CD14-positive monocyte (primary cell): Measurements from ENCODE around the gene GFI1B. TPM values are rescaled to one million over a fixed set of nuclear protein-coding genes. Genes with fewer than 3 reads are reported as not detected.
"Not testable (repeated sequence)": the region's sequence is repeated elsewhere in the genome, so short reads cannot be mapped to it uniquely, and the experiment has no call there.

Source experiments
- DNase-seq, 3 donors: peaks; one replicate each; pipeline ENCODE4 v3.0.0-alpha.2; 2011 to 2022
- H2AFZ ChIP-seq: 2 replicates; pipeline ENCODE4 v1.6.0; 2012; ENCODE audit warnings: mild to moderate bottlenecking, low read depth, low read length, inconsistent platforms; ENCODE audit not compliant: insufficient read depth, poor library complexity, severe bottlenecking
- H3K27ac ChIP-seq, 2 donors: 1 replicate in 1 of 2; 2 replicates in 1 of 2; pipeline ENCODE4 v1.5.1; 2012 to 2013; ENCODE audit warnings: low read length in 2 of 2, control low read depth in 1 of 2, inconsistent platforms in 1 of 2, low read depth in 1 of 2, mild to moderate bottlenecking in 1 of 2
- H3K27me3 ChIP-seq, 2 donors: one replicate each; pipeline versions ENCODE4 v1.6.0 to v1.6.1; 2011 to 2013; ENCODE audit warnings: low read length in 2 of 2; ENCODE audit not compliant: control insufficient read depth in 2 of 2, insufficient read depth in 2 of 2
- H3K36me3 ChIP-seq, 2 donors: replicated peaks in 1 of 2; 1 replicate in 1 of 2; 2 replicates in 1 of 2; pipeline versions ENCODE4 v1.5.1 to v1.6.1; 2012 to 2013; ENCODE audit warnings: low read length in 2 of 2, control low read depth in 1 of 2, inconsistent platforms in 1 of 2, mild to moderate bottlenecking in 1 of 2; ENCODE audit not compliant: insufficient read depth in 2 of 2, control insufficient read depth in 1 of 2
- H3K4me1 ChIP-seq, 2 donors: 1 replicate in 1 of 2; 2 replicates in 1 of 2; pipeline versions ENCODE4 v1.5.1 to v1.6.1; 2012 to 2013; ENCODE audit warnings: low read length in 2 of 2, control low read depth in 1 of 2, inconsistent platforms in 1 of 2, mild to moderate bottlenecking in 1 of 2, moderate library complexity in 1 of 2; ENCODE audit not compliant: insufficient read depth in 2 of 2, control insufficient read depth in 1 of 2
- H3K4me2 ChIP-seq: replicated peaks from 2 replicates; pipeline ENCODE3; 2012; ENCODE audit warnings: low read length, moderate library complexity, mild to moderate bottlenecking; ENCODE audit not compliant: poor library complexity, severe bottlenecking; ENCODE audit errors: extremely low read depth
- H3K4me3 ChIP-seq, 3 experiments: fragments of 200-600 bp in 1 of 3; sonication (generic) in 1 of 3; replicated peaks in 1 of 3; 1 replicate in 2 of 3; 2 replicates in 1 of 3; pipeline ENCODE4 v1.5.1; 2011 to 2013; ENCODE audit warnings: low read length in 3 of 3, mild to moderate bottlenecking in 3 of 3, control low read depth in 2 of 3, low read depth in 2 of 3, inconsistent platforms in 1 of 3, moderate library complexity in 1 of 3
- H3K79me2 ChIP-seq: 2 replicates; pipeline ENCODE4 v1.6.0; 2012; ENCODE audit warnings: mild to moderate bottlenecking, control low read depth, inconsistent platforms, low read length, moderate library complexity; ENCODE audit not compliant: insufficient read depth
- H3K9ac ChIP-seq: 2 replicates; pipeline ENCODE4 v1.6.0; 2017; ENCODE audit warnings: low read length, mild to moderate bottlenecking; ENCODE audit not compliant: insufficient read depth, poor library complexity, severe bottlenecking
- H3K9me3 ChIP-seq, 2 donors: replicated peaks in 1 of 2; 1 replicate in 1 of 2; 2 replicates in 1 of 2; pipeline versions ENCODE4 v1.5.1 to v1.6.1; 2012 to 2013; ENCODE audit warnings: low read length in 2 of 2, control low read depth in 1 of 2; ENCODE audit not compliant: control insufficient read depth in 1 of 2, insufficient read depth in 1 of 2
- H4K20me1 ChIP-seq: 2 replicates; pipeline ENCODE4 v1.6.0; 2012; ENCODE audit warnings: mild to moderate bottlenecking, low read length, control low read depth, moderate library complexity; ENCODE audit not compliant: insufficient read depth
- H3K27ac Mint-ChIP-seq, 7 donors: one replicate each; pipeline ENCODE4 v1.8.0; 2020; ENCODE audit warnings: mild to moderate bottlenecking in 7 of 7, mixed read lengths in 7 of 7, moderate library complexity in 6 of 7, inconsistent platforms in 2 of 7
- H3K27me3 Mint-ChIP-seq, 3 donors: one replicate each; pipeline ENCODE4 v1.8.0; 2021 to 2022; ENCODE audit warnings: low read depth in 3 of 3, mild to moderate bottlenecking in 3 of 3, mixed read lengths in 3 of 3, moderate library complexity in 3 of 3, inconsistent platforms in 1 of 3
- H3K36me3 Mint-ChIP-seq, 2 donors: one replicate each; pipeline ENCODE4 v1.8.0; 2020; ENCODE audit warnings: mixed read lengths in 2 of 2, inconsistent platforms in 1 of 2, mild to moderate bottlenecking in 1 of 2
- H3K4me1 Mint-ChIP-seq: one replicate; pipeline ENCODE4 v1.8.0; 2020; ENCODE audit warnings: mild to moderate bottlenecking, mixed read lengths
- H3K4me3 Mint-ChIP-seq, 2 donors: one replicate each; pipeline ENCODE4 v1.8.0; 2020; ENCODE audit warnings: mild to moderate bottlenecking in 2 of 2, mixed read lengths in 2 of 2, moderate library complexity in 1 of 2
- H3K9me3 Mint-ChIP-seq, 7 donors: one replicate each; pipeline ENCODE4 v1.8.0; 2020 to 2022; ENCODE audit warnings: mixed read lengths in 7 of 7, mild to moderate bottlenecking in 6 of 7, moderate library complexity in 6 of 7, inconsistent platforms in 2 of 7
- CTCF ChIP-seq: fragments of 200-600 bp; IDR thresholded peaks from one replicate; pipeline ENCODE4 v1.8.0; 2022; ENCODE audit warnings: antibody characterized with exemption, mild to moderate bottlenecking
- WGBS: methylation state at CpG from one replicate; pipeline ENCODE4 v1.1.5; 2013; ENCODE audit warnings: missing lambda C conversion rate; ENCODE audit not compliant: insufficient coverage; 5-methylcytosine and 5-hydroxymethylcytosine counted together
- intact Hi-C, 2 donors: fragments of 100-400 bp; cut with micrococcal nuclease; formaldehyde crosslinking; loops; one replicate each; pipeline versions ENCODE4 v1.15.0 to v1.15.1; 2023
- polyA plus RNA-seq, 3 donors: library from polyadenylated mRNA; depleted of rRNA in 1 of 3; unstranded in 2 of 3; stranded (reverse) in 1 of 3; fragments of 300-500 nt in 2 of 3; fragments of >200 nt in 1 of 3; fragmentation: Illumina TruSeq in 2 of 3; gene quantifications; 1 replicate in 2 of 3; 2 replicates in 1 of 3; pipeline ENCODE4 v1.2.3, GENCODE V29; 2012 to 2021

The GFI1B gene
- polyA plus RNA-seq, 3 donors: 0.06 to 0.39 (median 0.21) TPM

- TF ChIP-seq CTCF: no peak
- Histone ChIP-seq H3K9me3 (no peaks in the 10 kb centered on the region), H4K20me1 (no peaks in the 10 kb centered on the region), H3K27ac (no peak overlapping the region), H3K4me3 (no peak overlapping the region), H3K27me3 (peaks cover 0 to 3% of the 10 kb centered on the region in 2 donors), H2AFZ (no peak overlapping the region), H3K9ac (no peak overlapping the region), H3K4me2 (no peak overlapping the region), H3K36me3 (no peaks in the 10 kb centered on the region), H3K4me1 (peaks cover 7 to 8% of the 10 kb centered on the region in 2 donors), H3K79me2 (no peaks in the 10 kb centered on the region)
- no peak overlapping the region for H3K4me3 Mint-ChIP-seq
- no peaks in the 10 kb centered on the region for H3K36me3 Mint-ChIP-seq
- peaks cover 13% of the 10 kb centered on the region for H3K4me1 Mint-ChIP-seq
- H3K27ac Mint-ChIP-seq: peak overlapping the region in 2 of 7 donors; percentile 23 to 71
- intact Hi-C loops: no loop called here
- no peaks in the 10 kb centered on the region for H3K9me3 Mint-ChIP-seq
- peaks cover 9 to 29% (median 9%) of the 10 kb centered on the region in 3 donors for H3K27me3 Mint-ChIP-seq
- 91% methylated on average over 9 of the region's 13 CpGs for WGBS
- no peak for DNase-seq
These were observed 18.0 kb downstream of the GFI1B start for GRCh38 chr9:132996526-132996925.

- H3K27me3 Mint-ChIP-seq: peaks cover 10 to 26% (median 14%) of the 10 kb centered on the region in 3 donors
- Histone ChIP-seq H3K9ac (no peak overlapping the region), H2AFZ (no peak overlapping the region), H3K9me3 (no peaks in the 10 kb centered on the region), H3K27ac (no peak overlapping the region), H3K79me2 (no peaks in the 10 kb centered on the region), H3K27me3 (peaks cover 0 to 7% of the 10 kb centered on the region in 2 donors), H3K36me3 (no peaks in the 10 kb centered on the region), H3K4me3 (no peak overlapping the region), H3K4me1 (peaks cover 7 to 9% of the 10 kb centered on the region in 2 donors), H3K4me2 (no peak overlapping the region), H4K20me1 (no peaks in the 10 kb centered on the region)
- no peak for DNase-seq
- intact Hi-C loops: no loop called here
- TF ChIP-seq CTCF: no peak
- WGBS: 92% methylated on average over 4 of the region's 4 CpGs
- no peak overlapping the region for H3K27ac Mint-ChIP-seq
- no peaks in the 10 kb centered on the region for H3K9me3 Mint-ChIP-seq
- peaks cover 8% of the 10 kb centered on the region for H3K4me1 Mint-ChIP-seq
- no peak overlapping the region for H3K4me3 Mint-ChIP-seq
- H3K36me3 Mint-ChIP-seq: no peaks in the 10 kb centered on the region
These were observed 19.1 kb downstream of the GFI1B start for GRCh38 chr9:132997591-132997990.

- H3K27ac Mint-ChIP-seq, H3K4me3 Mint-ChIP-seq, H3K9me3 ChIP-seq, H2AFZ ChIP-seq, H3K9me3 Mint-ChIP-seq, H3K4me1 Mint-ChIP-seq, H3K36me3 Mint-ChIP-seq, H4K20me1 ChIP-seq, DNase-seq, H3K9ac ChIP-seq, H3K27ac ChIP-seq, H3K4me3 ChIP-seq, H3K4me2 ChIP-seq, intact Hi-C loops, H3K79me2 ChIP-seq, H3K36me3 ChIP-seq: not testable (repeated sequence)
- peaks cover 7 to 16% of the 10 kb centered on the region in 2 donors for H3K4me1 ChIP-seq
- H3K27me3 ChIP-seq: peaks cover 0 to 12% of the 10 kb centered on the region in 2 donors
- WGBS: no CpG with 5 or more reads among the region's 4 CpGs
- peaks cover 11 to 29% (median 17%) of the 10 kb centered on the region in 3 donors for H3K27me3 Mint-ChIP-seq
These were observed 19.7 kb downstream of the GFI1B start for GRCh38 chr9:132998221-132998620.
